ENCODE results near the gene FBLN1.

DNA sequence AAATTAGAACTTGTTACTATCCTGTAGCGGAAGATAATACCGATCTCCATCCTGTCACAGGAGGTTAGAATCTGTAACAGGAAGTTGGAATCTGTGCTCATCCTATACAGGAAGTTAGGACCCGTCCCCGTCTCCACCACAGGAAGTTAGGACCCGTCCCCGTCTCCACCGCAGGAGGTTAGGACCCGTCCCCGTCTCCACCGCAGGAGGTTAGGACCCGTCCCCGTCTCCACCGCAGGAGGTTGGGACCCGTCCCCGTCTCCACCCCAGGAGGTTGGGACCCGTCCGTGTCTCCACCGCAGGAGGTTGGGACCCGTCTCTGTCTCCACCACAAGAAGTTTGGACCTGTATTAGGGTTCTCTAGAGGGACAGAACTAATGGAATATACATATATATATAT lies 52.2 kb downstream of the FBLN1 start:
- no peak for TF ChIP-seq EGR1 (IDR thresholded peaks at IDR 0.05; ENCODE audit: low read depth)
- no peak for TF ChIP-seq ZBTB33 (IDR thresholded peaks at IDR 0.05; ENCODE audit: extremely low read depth, insufficient replicate concordance, low read length)
- TF ChIP-seq POLR2A (IDR thresholded peaks at IDR 0.05; ENCODE audit: borderline replicate concordance, extremely low read depth, insufficient read depth, insufficient read length) = no peak
- TF ChIP-seq, protein P1, sequence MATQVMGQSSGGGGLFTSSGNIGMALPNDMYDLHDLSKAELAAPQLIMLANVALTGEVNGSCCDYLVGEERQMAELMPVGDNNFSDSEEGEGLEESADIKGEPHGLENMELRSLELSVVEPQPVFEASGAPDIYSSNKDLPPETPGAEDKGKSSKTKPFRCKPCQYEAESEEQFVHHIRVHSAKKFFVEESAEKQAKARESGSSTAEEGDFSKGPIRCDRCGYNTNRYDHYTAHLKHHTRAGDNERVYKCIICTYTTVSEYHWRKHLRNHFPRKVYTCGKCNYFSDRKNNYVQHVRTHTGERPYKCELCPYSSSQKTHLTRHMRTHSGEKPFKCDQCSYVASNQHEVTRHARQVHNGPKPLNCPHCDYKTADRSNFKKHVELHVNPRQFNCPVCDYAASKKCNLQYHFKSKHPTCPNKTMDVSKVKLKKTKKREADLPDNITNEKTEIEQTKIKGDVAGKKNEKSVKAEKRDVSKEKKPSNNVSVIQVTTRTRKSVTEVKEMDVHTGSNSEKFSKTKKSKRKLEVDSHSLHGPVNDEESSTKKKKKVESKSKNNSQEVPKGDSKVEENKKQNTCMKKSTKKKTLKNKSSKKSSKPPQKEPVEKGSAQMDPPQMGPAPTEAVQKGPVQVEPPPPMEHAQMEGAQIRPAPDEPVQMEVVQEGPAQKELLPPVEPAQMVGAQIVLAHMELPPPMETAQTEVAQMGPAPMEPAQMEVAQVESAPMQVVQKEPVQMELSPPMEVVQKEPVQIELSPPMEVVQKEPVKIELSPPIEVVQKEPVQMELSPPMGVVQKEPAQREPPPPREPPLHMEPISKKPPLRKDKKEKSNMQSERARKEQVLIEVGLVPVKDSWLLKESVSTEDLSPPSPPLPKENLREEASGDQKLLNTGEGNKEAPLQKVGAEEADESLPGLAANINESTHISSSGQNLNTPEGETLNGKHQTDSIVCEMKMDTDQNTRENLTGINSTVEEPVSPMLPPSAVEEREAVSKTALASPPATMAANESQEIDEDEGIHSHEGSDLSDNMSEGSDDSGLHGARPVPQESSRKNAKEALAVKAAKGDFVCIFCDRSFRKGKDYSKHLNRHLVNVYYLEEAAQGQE (IDR thresholded peaks at IDR 0.05; ENCODE audit: low read depth) = no peak
- no peak for TF ChIP-seq ZFX (IDR thresholded peaks at IDR 0.05)
- no peak for TF ChIP-seq YY1 (IDR thresholded peaks at IDR 0.05; ENCODE audit: extremely low read depth, insufficient replicate concordance, low read depth, low read length)

All from HCT116 (cell line).